GM19395 (cell line): ENCODE measurements around the gene RNU1-2.
A peak's percentile ranks its signal among the peaks of the same experiment; 100 is the strongest.
"Not testable (repeated sequence)": the region's sequence is repeated elsewhere in the genome, so short reads cannot be mapped to it uniquely, and the experiment has no call there.

Experiments
- ATAC-seq: cut with Tn5 transposase; IDR thresholded peaks from one replicate; pipeline ENCODE4 v1.9.1; 2021; ENCODE audit warnings: mild to moderate bottlenecking, moderate library complexity; ENCODE audit not compliant: unreplicated experiment

Gene RNU1-2

DNA sequence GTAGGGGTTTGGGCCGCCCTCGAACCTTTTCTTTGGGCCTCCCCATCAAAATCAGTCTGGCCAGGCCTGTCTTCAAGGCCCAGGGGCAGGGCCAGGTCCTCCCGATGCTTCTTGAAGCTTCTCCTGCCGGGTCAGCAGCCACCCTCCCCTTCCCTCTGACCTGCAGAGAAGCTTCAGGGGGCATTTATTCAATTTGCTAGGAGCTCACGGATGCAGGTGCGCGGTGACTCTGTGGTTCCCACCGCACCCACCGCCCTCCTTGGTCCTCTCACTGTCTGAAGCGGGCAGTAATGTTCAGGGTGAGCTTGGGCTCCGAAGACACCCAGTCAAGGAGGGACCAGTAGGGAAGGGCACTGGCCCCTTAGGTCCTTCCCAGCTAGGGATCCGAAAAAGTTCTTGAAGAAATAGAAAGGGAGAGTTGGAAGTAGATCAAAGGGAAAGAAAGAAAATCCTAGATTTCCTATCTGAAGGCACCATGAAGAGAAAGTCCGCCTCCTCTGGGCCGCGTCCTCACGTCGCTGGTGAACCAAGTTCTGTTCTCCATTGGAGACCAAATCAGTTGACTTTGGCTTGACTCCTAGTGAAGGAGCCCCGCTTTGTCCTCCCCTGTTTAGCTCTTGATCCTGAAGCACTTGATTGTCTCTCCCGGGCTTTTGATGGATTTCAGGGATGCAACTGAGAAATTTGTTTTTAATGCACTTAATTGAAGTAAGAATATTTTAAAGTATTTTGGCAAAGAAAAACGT lies 8.7 kb upstream of the RNU1-2 start:
- no peak for ATAC-seq

DNA sequence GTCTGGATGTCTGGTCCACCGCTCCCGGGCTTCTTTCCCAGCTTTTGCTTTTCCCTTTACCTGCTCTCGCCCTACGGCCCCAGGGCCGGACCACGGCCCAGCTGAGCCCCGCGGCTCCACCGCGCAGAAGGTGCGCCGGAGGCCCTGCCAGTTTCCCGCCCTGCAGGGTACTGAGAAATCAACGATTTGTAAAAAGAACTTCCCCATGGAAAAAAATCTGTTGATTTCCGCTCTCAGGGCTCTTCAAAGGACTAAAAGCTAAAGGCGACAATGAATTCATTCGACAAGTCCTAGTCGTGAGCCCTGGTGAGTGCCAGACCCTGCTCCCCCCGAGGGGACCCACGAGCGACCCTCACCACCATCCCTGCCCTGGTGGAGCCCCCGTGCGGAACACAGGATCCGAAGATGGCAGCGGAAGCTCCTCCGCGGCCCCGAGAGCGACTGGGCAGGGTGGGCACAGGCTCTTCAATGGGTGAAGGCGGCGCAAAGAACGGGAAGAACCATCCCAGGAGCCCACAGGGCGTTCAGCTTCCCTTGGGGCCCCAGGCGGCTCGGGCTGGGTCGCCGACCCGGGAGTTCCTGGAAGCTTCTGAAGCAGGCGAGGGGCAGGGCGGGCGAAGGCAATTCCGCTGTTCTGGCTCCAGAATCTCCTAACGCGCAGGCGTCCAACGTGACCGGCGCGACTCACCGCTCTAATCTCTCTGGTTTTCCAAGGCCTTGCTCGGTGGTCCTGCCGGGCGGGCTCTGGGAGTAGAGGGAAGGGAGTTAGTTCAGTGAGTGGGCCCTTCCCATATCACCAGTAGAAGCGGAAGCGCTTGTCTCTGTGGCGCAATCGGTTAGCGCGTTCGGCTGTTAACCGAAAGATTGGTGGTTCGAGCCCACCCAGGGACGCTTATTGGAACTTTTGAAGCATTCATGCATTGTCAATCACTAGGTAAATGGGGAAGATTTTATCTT lies 6.6 kb upstream of the RNU1-2 start:
- no peak for ATAC-seq

DNA sequence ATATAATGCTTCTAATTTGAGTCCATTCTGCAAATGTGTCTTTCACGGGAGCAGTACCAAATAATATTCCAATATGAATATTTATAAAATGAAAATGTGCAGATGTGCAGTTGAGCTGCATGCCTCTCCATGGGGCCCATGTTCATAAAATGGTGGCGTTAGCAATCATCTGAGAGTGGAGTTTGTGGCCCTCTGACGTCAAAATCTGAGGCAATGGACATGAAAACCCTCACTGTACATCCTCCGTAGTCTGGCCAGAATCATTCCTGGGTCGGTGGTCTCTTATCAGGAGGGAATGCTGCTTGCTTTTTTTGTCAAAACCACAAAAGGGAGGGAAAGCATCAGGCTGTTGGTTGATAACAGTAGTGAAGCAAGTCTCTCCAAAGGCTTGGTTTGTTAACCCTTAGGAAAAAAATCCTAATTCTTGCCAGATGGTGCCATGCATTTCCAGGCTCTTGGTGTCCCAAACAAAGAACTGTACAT lies 5.2 kb upstream of the RNU1-2 start:
- not testable (repeated sequence) for ATAC-seq

DNA sequence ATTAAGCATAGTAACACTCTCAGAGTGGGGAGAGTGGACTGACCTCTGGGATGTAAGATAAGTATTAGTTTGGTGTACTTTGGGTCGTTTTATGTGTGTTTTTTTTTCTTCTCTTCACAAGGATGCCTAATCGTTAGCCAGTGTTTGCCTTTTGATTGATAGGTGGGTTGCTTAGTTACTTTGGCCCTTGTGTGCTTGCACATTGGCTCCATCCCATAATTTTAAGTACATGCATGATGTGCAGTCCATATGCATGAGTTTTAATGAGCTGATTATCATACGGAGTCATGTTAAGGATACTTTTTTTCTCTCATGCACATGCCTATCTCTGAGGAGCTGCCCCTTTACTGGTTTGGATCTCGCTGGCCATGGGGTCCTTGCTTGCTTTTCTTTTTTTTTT lies 4.7 kb upstream of the RNU1-2 start:
- not testable (repeated sequence) for ATAC-seq

DNA sequence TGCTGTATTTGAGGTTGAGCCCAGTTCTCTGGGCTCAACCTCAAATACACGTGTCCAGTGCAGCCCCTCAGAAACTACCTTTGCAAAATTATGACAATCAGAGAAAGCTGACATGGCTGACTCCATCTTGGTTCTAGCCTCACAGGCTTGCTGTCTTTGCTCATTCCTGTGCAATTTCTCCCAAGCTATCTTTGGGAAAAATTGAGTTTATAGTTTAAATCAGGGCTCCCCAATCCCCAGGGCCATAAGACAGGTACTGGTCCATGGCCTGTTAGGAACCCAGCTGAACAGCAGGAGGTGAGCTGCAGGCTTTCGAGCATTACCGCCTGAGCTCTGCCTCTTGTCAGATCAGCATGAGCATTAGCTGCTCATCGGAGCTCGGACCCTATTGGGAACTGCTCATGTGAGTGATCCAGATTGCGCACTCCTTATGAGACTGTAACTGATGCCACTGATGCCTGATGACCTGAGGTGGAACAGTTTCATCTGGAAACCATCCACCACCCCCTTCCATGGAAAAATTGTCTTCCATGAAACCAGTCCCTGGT lies 2.7 kb upstream of the RNU1-2 start:
- not testable (repeated sequence) for ATAC-seq

DNA sequence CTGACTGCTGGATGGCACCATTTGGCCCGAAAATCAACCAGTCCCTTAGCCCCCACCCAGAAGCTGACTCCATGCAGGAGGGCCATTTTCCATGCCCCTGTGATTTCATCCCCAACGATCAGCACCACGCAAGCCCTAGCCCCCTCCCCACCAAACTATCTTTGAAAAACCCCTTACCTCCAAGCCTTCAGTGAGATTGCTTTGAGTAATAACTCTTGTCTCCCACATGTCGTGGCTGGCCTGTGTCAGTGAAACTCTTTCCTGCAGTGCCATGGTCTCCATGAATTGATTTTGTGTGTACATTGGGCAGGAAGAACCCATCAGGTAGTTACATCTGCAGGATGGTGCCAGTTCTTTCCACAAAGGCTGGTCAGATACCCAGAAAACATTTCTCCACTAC lies 2.0 kb upstream of the RNU1-2 start:
- ATAC-seq: not testable (repeated sequence)

DNA sequence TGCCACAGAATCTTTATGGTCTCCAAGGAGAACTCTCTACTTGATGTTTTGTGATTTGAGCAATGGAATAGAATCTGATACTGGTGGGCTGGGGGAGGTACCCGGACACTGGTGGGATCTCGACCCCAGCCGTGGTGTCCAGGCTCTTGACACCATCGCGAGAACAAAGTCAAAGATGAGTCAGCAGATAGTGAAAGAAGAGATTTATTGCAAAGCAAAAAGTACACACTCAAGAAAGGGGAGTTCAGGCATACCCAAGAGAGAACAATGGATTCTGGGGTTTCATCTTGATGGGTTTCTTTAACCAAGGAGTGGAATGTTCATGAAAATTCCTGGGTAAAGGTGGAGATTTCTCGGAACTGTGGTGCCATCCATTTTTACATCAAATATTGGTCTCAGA lies 1.4 kb upstream of the RNU1-2 start:
- not testable (repeated sequence) for ATAC-seq

DNA sequence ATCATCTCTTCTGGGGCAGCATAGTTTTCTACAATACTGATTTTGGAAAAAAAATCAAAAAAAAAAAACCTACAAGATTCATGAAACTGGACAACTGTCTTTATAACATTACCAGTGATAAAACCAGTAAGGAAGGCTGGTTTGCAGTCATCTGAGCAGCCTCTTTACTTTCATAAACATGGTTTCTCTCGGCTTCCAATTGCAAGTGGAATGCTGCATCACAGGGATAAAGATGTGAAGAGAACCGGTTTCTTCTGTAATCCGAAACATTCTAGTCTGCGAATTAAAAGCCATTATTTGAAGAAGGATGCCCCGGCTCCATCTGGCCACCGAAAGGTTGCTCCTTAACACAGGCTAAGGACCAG lies 565 bp upstream of the RNU1-2 start:
- not testable (repeated sequence) for ATAC-seq

DNA sequence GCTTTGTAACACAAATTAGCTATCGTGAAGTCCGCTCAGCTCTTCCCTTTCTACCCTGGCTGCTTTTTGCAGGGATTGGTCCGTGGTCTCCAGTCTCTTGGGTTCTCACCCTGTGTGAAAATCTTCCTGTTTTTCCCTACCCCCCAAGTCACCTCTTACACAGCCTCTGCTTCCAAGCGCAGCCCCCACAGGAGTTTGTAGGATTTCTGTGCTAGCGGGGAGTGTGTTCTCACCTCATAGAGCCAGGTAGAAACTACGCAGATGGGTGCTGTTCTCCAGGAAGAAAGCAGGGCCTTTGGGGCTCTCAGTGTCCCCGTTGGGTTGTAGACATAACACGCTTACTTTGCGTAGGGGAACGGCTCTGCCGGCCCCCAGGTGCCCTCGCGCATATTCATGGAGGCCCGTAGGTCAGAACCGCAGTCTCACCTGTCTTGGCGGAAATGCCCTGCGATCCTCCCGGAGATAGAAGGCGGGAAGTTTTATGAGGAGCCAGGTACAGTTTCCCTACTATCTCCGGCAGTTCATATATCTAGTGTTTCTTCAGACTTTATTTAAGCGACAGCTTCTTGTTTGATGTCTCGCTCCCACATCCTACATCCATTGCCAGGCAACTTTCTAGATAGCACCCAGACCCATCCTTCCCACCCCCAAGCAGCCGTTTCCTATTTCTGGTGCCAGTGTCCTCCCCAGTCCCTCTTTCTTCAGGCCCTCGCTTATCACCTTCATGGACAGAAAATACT lies 706 bp downstream of the RNU1-2 start:
- not testable (repeated sequence) for ATAC-seq

DNA sequence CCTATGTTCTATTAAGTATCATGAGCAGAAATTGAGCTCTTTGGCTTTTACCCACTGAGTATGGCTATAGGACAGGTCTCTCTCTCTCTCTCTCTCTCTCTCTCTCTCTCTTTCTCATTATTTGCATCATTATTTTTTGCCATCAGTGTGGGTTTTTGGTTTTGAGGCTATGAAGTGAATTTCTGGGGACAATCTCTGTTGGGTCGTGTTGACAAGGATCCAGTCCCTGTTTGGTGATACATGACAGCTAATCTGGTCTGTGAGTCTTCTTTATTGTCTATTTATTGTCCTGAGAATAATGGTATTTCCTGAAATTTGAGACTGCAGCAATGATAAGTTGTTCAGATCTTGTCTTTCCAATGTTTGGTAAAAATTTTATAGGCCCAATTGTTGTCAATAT lies 1.9 kb downstream of the RNU1-2 start:
- not testable (repeated sequence) for ATAC-seq

DNA sequence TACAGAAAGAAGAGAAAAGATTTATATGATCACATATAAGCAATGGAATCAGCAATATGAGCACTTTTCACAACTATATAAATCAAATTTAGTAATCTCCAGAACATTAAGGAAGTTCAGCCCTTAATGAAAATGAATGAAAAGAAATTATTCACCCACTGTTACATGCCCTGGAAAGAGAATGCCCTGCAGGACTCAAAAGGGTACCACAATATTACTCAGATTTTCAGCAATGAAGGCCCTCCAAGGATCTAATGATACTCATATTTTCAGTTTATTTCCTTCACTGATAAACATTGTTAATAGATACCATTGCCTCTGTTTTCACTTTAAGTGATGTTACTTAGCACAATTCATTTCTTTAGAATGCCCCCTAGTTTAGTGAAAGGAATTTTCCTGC lies 2.5 kb downstream of the RNU1-2 start:
- ATAC-seq: not testable (repeated sequence)

DNA sequence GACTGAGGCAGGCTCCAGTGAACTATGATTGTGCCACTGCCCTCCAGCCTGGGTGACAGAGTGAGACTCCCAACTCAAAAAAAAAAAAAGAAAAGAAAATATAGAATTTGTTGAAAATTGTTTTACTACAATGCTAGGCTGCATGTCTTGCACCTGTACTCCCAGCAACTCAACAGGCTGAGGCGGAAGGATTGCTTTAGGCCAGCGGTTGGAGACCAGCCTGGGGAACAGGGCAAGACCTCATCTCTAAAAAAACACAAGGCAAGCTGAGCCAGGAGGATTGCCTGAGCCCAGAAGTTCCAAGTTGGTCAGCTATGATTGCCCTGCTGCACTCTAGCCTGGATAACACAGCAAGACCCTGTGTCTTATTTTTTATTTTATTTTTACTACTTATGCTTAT lies 3.2 kb downstream of the RNU1-2 start:
- not testable (repeated sequence) for ATAC-seq

DNA sequence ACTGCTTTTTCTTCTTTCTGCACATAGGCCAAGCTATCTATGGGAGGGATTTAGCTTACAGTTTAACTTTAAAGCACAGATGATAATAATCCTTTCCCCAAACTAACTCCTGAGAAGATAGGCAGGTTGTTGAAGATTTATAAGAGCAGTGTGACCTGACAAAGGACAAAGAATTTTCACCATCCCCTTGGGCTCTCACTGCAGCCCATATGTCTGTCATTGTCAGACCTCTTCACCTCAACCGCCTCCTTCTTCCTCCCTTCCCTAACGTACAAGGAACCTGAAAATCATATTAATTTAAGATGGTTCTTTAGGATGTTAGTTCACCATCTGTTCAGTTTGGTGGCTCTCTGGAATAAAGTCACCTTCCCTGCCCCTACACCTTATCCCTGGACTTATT lies 5.0 kb downstream of the RNU1-2 start:
- ATAC-seq: no peak

DNA sequence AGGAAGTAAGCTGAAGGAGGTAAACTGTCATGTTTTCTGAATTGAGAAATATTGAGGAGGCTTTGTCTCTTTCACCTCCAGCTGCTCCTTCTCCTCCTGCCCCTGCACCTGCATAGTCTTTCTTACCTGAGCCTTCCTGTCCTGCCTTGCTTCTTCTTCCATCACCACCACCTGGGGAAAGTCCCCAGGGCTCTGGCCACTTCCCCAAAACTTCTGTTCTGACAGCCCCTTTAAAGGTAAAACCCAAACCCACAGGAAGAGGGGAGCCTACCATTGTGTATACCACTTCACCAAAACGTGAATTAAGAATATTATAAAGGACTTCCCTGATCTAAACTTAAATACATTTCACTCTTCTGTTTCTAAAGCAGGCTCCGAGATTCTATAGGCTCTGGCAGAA lies 5.6 kb downstream of the RNU1-2 start:
- not testable (repeated sequence) for ATAC-seq

DNA sequence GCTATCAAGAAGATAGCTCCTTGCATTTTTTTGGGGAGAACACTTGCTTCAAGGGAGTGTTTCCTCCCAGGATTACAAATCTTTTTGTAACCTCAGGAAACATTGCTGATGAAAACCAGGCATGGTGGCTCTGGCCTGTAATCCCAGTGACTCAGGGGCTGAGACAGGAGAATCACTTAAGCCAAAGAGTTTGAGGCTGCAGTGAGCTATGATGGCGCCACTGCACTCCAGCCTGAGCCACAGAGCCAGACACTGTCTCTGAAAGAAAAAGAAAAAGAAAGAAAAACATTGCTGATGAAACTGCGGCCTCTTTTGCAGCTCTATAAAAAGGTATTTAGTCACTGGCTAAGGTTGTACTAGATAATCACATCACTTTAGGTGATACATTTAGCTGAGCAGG lies 7.3 kb downstream of the RNU1-2 start:
- ATAC-seq: no peak

DNA sequence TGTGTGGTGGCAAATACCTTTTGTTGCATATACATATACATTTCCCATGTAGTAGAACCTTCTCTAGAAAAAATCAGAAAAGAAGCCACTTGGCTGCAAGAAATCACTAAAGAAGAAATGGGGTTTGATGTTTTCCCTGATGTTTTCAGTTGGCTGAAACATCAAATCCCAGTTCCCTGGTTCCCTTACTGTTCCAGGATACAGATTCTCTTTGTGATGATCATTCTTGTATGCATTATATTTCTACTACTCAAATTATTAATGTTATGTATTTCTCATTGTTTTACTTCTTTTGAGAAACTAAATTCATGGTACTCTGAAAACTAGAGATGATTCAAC lies 7.6 kb downstream of the RNU1-2 start:
- ATAC-seq: no peak

DNA sequence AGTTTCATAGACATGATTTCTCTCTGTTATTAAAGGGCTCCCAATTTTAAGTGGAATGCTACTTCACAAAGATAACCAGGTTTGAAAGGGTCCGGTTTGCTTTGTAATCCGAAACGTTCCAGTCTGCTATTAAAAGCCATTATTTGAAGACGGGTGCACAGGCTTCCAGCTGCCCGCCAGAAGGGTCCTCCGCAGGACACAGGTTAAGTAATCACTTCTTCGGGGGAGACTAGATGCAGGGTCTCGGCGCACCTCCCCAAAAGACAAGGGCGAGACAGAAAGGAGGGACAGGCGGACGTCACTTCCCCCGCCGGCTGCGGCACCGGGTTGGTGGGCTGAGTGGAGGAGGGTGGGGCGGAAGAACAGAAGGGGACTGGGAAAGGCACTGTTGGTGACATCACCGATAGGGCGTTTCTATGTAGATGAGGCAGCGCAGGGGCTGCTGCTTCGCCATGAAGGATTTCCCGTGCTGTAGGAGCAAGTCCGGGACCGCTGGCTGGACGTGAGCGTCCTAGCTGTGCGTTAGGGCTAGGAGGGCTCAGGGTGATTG lies 8.9 kb downstream of the RNU1-2 start:
- ATAC-seq: peak; percentile 85

DNA sequence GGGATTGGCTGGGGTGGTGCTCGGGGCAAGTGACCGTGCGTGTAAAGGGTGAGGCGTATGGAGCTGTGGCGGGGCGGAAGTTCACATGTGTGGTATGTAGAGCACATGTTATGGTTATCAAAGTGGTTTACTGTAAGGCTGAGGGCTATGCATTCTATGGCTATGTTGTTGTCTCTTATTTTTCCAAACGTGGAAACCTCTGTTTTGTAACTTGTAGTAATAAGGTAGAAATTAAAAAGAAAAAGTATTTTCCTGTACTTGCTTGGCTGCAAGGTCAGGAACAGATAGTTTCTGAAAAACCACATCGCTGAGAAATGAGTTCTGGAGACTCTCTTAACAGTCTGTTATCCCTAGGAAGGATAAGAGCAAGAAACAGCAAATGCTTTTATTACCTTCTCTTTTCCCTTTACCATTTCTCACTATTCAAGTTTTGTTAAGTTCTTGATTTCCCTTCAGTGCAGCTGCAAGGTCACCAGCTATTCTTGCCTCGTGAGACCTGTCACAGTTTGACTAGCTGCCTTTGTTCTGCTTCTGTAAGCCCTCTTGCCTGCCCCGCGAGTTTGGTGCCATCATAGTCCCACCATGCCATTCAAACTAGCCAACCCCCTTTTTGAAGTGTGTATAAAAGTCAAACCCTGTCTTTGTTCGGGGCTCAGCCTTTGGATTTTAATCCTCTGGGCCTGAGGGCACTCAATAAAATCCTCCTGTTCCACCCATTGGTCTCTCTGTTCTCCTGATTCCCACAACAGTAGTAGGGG lies 9.5 kb downstream of the RNU1-2 start:
- peak; percentile 72 for ATAC-seq

DNA sequence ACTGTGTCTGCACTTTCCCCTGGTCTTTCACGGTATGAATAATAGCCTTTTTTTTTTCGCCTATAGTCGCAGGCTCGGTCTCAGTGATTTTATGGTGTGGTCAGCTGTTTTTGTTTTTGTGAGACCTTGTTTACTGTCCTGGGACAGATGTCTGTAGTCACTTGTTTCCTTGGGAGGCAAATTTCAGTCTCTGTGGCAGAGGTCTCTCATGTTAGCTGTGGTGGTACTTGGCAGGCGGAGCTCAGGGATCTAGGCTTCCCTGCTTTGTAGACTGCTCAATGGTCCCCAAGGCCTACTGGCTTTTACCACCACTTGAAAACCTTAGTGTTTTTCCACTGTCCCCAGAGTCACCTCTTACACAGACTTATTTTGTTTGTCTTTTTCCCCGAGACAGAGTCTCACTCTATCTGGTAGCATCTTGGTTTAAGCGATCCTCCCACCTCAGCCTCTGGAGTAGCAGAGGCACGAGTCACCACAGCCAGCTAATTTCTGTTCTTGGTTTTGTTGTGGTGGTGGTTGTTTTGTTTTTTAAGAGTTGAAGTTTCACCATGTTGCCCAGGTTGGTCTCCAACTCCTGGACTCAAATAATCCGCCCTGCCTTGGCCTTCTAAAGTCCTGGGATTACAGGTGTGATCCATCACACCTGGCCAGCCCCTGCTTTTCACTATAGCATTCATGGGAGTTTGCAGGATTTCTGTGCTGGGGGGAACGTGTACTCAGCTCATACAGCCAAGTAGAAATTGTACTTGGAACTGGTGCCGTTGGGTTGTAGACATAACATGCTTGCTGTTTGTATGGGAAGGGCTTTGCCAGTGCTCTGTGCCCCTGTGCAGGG lies 10.3 kb downstream of the RNU1-2 start:
- no peak for ATAC-seq
